CD4-positive, CD25-positive, alpha-beta regulatory T cell (primary cell): ENCODE results near the gene TRIM45. TPM values are rescaled to one million over a fixed set of nuclear protein-coding genes. Genes with fewer than 3 reads are reported as not detected.

ENCODE experiments used
- ATAC-seq, 2 donors: fragments of 150-1000 bp; cut with Tn5 transposase; one replicate each; pipeline ENCODE4 v1.10.0; 2021; ENCODE audit warnings: low read depth in 2 of 2, moderate number of reproducible peaks in 2 of 2, moderate library complexity in 1 of 2
- DNase-seq, 3 donors: peaks; one replicate each; pipeline versions ENCODE4 v3.0.0 to v3.0.0-alpha.2; 2012 to 2022; ENCODE audit warnings: mixed read lengths in 1 of 3
- H3K27ac ChIP-seq: one replicate; pipeline ENCODE4 v1.7.0; 2013; ENCODE audit warnings: mild to moderate bottlenecking, low read length; ENCODE audit not compliant: insufficient read depth, poor library complexity, severe bottlenecking
- H3K27me3 ChIP-seq: one replicate; pipeline ENCODE4 v1.7.0; 2013; ENCODE audit warnings: low read length; ENCODE audit not compliant: control insufficient read depth, insufficient read depth
- H3K36me3 ChIP-seq: one replicate; pipeline ENCODE4 v1.7.0; 2013; ENCODE audit warnings: mild to moderate bottlenecking, low read length, moderate library complexity; ENCODE audit not compliant: control insufficient read depth, insufficient read depth
- H3K4me1 ChIP-seq: 2 replicates; pipeline ENCODE4 v1.7.0; 2013; ENCODE audit warnings: mild to moderate bottlenecking, low read length; ENCODE audit not compliant: insufficient read depth, control insufficient read depth, poor library complexity, severe bottlenecking
- H3K4me3 ChIP-seq: one replicate; pipeline ENCODE4 v1.7.0; 2013; ENCODE audit warnings: low read depth, mild to moderate bottlenecking, low read length, moderate library complexity
- H3K9me3 ChIP-seq, 2 experiments: 1 replicate in 1 of 2; 2 replicates in 1 of 2; pipeline ENCODE4 v1.7.0; 2013; ENCODE audit warnings: low read length in 2 of 2, mild to moderate bottlenecking in 1 of 2, moderate library complexity in 1 of 2; ENCODE audit not compliant: control insufficient read depth in 2 of 2
- H3K27ac Mint-ChIP-seq, 3 donors: one replicate each; pipeline ENCODE4 v1.8.0; 2020 to 2022; ENCODE audit warnings: mild to moderate bottlenecking in 3 of 3, mixed read lengths in 3 of 3, moderate library complexity in 2 of 3
- H3K27me3 Mint-ChIP-seq: one replicate; pipeline ENCODE4 v1.8.0; 2022; ENCODE audit warnings: mild to moderate bottlenecking, mixed read lengths
- H3K36me3 Mint-ChIP-seq: one replicate; pipeline ENCODE4 v1.8.0; 2020; ENCODE audit warnings: mixed read lengths
- H3K4me1 Mint-ChIP-seq, 4 donors: one replicate each; pipeline ENCODE4 v1.8.0; 2020 to 2022; ENCODE audit warnings: mixed read lengths in 4 of 4, mild to moderate bottlenecking in 1 of 4
- H3K4me3 Mint-ChIP-seq, 4 donors: one replicate each; pipeline ENCODE4 v1.8.0; 2020 to 2022; ENCODE audit warnings: mild to moderate bottlenecking in 4 of 4, mixed read lengths in 4 of 4, moderate library complexity in 3 of 4
- H3K9me3 Mint-ChIP-seq, 7 donors: one replicate each; pipeline ENCODE4 v1.8.0; 2020 to 2022; ENCODE audit warnings: mixed read lengths in 7 of 7, mild to moderate bottlenecking in 3 of 7, moderate library complexity in 2 of 7
- polyA plus RNA-seq, 4 donors: library from polyadenylated mRNA; unstranded; fragments of 300-500 nt; fragmentation: Illumina TruSeq; gene quantifications; one replicate each; pipeline ENCODE4 v1.2.3, GENCODE V29; 2021
- total RNA-seq: library from RNA; stranded (reverse); gene quantifications from one replicate; pipeline ENCODE4 v1.2.3, GENCODE V29; 2022

The TRIM45 gene
- total and polyA plus RNA-seq, 5 donors from 2014 or later = 0.05 to 0.84 (median 0.11) TPM; not detected in 1

DNA sequence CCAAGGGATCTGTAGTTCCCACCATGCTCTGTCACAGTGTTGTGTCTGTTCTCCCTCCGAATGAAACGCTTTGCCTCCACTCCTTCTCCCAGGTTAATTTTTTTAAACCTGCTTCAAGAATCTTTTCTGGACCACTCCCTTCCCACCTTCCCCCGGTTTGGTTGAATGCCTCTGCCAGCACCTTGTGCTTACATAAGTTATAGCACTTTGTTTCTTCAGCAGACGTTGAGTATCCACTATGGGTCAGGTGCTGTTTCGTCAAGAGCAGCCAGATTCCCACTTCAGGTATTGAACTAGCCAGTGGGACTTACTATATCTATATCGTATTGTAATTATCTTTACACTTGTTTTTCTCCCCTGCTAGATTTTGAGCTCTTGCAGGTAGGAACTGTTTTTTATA lies 33.9 kb downstream of the TRIM45 start:
- no peaks in the 10 kb centered on the region for H3K9me3 ChIP-seq
- Mint-ChIP-seq H3K4me3 (no peak overlapping the region), H3K36me3 (peaks cover 49% of the 10 kb centered on the region), H3K4me1 (peaks cover 2 to 6% (median 4%) of the 10 kb centered on the region in 4 donors), H3K27ac (peak overlapping the region in 1 of 3 donors; percentile 87), H3K9me3 (no peaks in the 10 kb centered on the region), H3K27me3 (no peaks in the 10 kb centered on the region)
- H3K27ac ChIP-seq = no peak overlapping the region
- no peak overlapping the region for H3K4me3 ChIP-seq
- no peaks in the 10 kb centered on the region for H3K4me1 ChIP-seq
- H3K27me3 ChIP-seq = no peaks in the 10 kb centered on the region
- DNase-seq = no peak
- H3K36me3 ChIP-seq = peaks cover 62% of the 10 kb centered on the region
- no peak for ATAC-seq

DNA sequence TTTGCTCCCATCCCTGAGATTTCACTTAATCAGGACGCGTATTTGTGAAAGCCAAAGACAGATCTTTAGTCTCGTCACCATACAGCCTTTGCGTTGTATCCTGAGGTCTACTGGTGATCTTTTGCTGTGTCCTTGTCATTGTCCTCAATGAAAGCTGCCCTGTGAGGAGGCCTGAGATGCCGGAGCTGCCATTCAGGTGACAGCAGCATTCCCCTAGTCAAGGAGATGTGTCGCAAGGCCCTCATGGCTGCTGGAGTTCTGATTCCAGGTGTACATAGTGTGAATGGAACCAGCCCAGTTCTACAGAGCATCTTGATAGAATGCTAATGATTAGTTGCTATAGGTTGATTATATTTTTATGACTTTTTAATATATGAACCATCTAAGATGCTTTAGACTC lies 37.3 kb downstream of the TRIM45 start:
- H3K4me1 Mint-ChIP-seq = no peaks in the 10 kb centered on the region
- H3K27ac Mint-ChIP-seq = no peak overlapping the region
- H3K36me3 Mint-ChIP-seq = peaks cover 37% of the 10 kb centered on the region
- Histone ChIP-seq H3K27me3 (no peaks in the 10 kb centered on the region), H3K36me3 (peaks cover 63% of the 10 kb centered on the region), H3K9me3 (no peaks in the 10 kb centered on the region), H3K4me1 (no peaks in the 10 kb centered on the region), H3K4me3 (no peak overlapping the region), H3K27ac (no peak overlapping the region)
- no peak overlapping the region for H3K4me3 Mint-ChIP-seq
- no peak for ATAC-seq
- DNase-seq = no peak
- H3K27me3 Mint-ChIP-seq = no peaks in the 10 kb centered on the region
- no peaks in the 10 kb centered on the region for H3K9me3 Mint-ChIP-seq

DNA sequence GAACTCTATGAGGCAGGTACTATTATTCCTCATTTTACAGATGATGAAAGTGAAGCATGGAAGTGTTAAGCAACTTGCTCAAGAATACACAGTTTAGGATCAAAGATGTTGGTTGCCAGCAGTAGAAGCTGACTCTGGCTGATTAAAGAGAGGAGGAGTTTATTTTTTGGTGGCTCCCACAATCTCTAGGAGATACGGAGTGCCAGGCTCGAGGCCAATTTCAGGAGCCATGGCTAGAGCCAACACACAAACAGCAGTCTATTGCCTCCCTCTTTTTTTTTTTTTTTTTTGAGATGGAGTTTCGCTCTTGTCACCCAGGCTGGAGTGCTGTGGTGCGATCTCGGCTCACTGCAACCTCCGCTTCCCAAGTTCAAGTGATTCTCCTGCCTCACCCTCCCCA lies 41.8 kb downstream of the TRIM45 start:
- no peak overlapping the region for H3K4me3 ChIP-seq
- H3K4me1 ChIP-seq = no peaks in the 10 kb centered on the region
- H3K9me3 ChIP-seq = no peaks in the 10 kb centered on the region
- DNase-seq (no peak), ATAC-seq (no peak)
- peaks cover 86% of the 10 kb centered on the region for H3K36me3 ChIP-seq
- peaks cover 0 to 2% (median 0%) of the 10 kb centered on the region in 4 donors for H3K4me1 Mint-ChIP-seq
- H3K27me3 ChIP-seq = no peaks in the 10 kb centered on the region
- H3K27ac Mint-ChIP-seq = peak overlapping the region in 1 of 3 donors; percentile 48
- H3K36me3 Mint-ChIP-seq = peaks cover 53% of the 10 kb centered on the region
- H3K4me3 Mint-ChIP-seq = no peak overlapping the region
- no peaks in the 10 kb centered on the region for H3K9me3 Mint-ChIP-seq
- no peaks in the 10 kb centered on the region for H3K27me3 Mint-ChIP-seq
- no peak overlapping the region for H3K27ac ChIP-seq

DNA sequence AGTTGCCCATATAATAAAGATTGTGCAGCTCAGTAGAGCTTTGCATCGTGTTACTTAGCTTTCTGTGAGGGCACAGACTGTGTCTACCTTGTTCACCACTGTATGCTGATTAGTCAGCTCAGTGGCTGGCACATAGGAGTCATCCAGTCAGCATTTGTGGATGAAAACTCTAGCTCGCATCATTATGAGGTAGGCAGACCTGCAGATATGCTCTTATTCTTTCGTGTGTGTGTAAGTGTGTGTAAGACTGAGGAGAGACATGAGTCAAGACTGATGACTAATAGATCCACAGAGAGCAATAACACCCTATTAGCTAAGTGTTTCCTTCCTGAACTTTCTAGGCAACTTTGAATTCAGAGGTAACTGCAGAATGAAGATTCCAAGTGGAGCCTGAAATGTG lies 44.3 kb downstream of the TRIM45 start:
- Histone ChIP-seq H3K4me1 (no peaks in the 10 kb centered on the region), H3K36me3 (peaks cover 85% of the 10 kb centered on the region), H3K27me3 (no peaks in the 10 kb centered on the region), H3K9me3 (no peaks in the 10 kb centered on the region), H3K4me3 (no peak overlapping the region), H3K27ac (no peak overlapping the region)
- DNase-seq (peak in 1 of 3 donors; percentile 45), ATAC-seq (peak; percentile 82 to 88)
- Mint-ChIP-seq H3K27me3 (no peaks in the 10 kb centered on the region), H3K4me1 (peaks cover 0 to 4% (median under 1%) of the 10 kb centered on the region in 4 donors), H3K9me3 (no peaks in the 10 kb centered on the region), H3K4me3 (no peak overlapping the region), H3K27ac (peak overlapping the region; percentile 31 to 76 (median 47)), H3K36me3 (peaks cover 48% of the 10 kb centered on the region)

DNA sequence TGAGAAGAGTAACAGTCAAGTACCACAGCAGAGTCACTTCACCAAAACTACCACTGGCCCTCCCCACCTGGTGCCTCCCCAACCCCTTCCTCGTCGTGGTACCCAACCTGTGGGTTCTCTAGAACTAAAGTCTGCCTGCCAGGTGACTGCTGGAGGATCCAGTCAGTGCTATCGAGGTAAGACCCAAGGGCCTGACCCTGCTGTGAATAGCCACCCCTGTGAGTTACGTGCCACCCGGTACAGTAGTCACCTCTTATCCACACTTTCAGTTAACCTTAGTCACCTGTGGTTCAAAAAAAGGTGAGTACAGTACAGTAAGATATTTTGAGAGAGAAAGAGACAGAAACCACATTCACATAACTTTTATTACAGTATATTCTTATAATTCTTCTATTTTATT lies 44.9 kb downstream of the TRIM45 start:
- H3K4me1 ChIP-seq = no peaks in the 10 kb centered on the region
- Mint-ChIP-seq H3K4me3 (peak overlapping the region in 1 of 4 donors; percentile 11), H3K27me3 (no peaks in the 10 kb centered on the region), H3K27ac (no peak overlapping the region), H3K4me1 (peaks cover 0 to 5% (median 2%) of the 10 kb centered on the region in 4 donors), H3K36me3 (peaks cover 49% of the 10 kb centered on the region), H3K9me3 (no peaks in the 10 kb centered on the region)
- peaks cover 79% of the 10 kb centered on the region for H3K36me3 ChIP-seq
- DNase-seq (no peak), ATAC-seq (no peak)
- no peaks in the 10 kb centered on the region for H3K9me3 ChIP-seq
- no peak overlapping the region for H3K27ac ChIP-seq
- no peak overlapping the region for H3K4me3 ChIP-seq
- no peaks in the 10 kb centered on the region for H3K27me3 ChIP-seq

DNA sequence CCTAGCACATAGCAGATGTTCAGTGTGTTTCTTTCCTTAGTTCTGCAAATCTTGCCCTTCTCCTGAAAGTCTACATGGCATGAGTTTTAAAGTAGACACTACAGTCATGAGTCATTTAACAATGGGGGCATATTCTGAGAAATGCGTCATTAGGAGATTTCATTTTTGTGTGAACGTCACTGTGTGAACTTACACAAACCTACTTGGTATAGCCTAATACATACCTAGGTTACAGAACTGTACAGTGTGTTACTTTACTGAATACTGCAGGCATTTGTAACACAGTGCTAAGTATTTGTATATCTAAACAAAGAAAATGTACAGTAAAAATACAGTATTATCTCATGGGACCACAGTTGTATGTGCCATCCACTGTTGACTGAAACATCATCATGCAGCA lies 51.4 kb downstream of the TRIM45 start:
- peak; percentile 48 to 56 for ATAC-seq
- no peak overlapping the region for H3K4me3 Mint-ChIP-seq
- peak in 1 of 3 donors; percentile 42 for DNase-seq
- H3K4me1 ChIP-seq = no peaks in the 10 kb centered on the region
- no peak overlapping the region for H3K27ac Mint-ChIP-seq
- no peaks in the 10 kb centered on the region for H3K27me3 ChIP-seq
- no peaks in the 10 kb centered on the region for H3K9me3 ChIP-seq
- no peaks in the 10 kb centered on the region for H3K27me3 Mint-ChIP-seq
- peaks cover 36% of the 10 kb centered on the region for H3K36me3 Mint-ChIP-seq
- H3K4me1 Mint-ChIP-seq = peaks cover 24 to 46% (median 38%) of the 10 kb centered on the region in 4 donors
- no peak overlapping the region for H3K4me3 ChIP-seq
- no peaks in the 10 kb centered on the region for H3K9me3 Mint-ChIP-seq
- no peak overlapping the region for H3K27ac ChIP-seq
- peaks cover 15% of the 10 kb centered on the region for H3K36me3 ChIP-seq

DNA sequence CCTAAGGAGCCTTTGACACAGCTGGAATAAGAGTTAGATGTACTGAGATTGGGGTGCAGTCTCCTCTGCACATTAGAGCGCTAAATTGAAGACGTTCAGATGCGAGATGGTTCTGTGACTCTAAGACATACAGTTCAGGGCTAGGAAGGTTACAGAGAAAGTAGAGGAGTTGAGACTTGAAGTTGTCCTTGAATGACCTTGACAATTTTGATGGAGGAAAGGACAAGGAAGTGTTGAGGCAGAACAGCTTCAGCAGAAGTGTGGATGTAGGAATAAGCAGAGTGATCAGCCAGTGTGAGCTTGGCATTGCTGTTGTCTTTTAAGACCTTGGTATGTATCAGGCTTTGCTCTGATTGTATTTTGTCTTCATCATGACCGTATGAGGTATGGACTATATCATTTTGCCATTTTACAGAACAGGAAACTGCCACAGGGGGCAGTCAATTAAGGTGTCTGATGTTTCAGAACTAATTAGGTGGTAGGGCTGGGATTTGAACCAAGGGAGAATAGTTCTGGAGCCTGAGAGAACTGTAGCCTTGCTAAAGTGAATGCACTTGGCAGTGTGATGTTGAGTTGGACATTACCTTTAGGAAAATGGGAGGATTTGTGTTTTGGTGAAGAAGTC lies 52.2 kb downstream of the TRIM45 start:
- H3K27ac ChIP-seq = no peak overlapping the region
- peak overlapping the region; percentile 16 for H3K4me3 ChIP-seq
- H3K27ac Mint-ChIP-seq = peak overlapping the region; percentile 22 to 68 (median 39)
- peaks cover 9% of the 10 kb centered on the region for H3K36me3 ChIP-seq
- no peak for ATAC-seq
- no peaks in the 10 kb centered on the region for H3K27me3 Mint-ChIP-seq
- peaks cover 24 to 49% (median 43%) of the 10 kb centered on the region in 4 donors for H3K4me1 Mint-ChIP-seq
- H3K4me3 Mint-ChIP-seq = peak overlapping the region in 1 of 4 donors; percentile 17
- peaks cover 6% of the 10 kb centered on the region for H3K4me1 ChIP-seq
- no peaks in the 10 kb centered on the region for H3K9me3 ChIP-seq
- peak in 1 of 3 donors; percentile 32 for DNase-seq
- no peaks in the 10 kb centered on the region for H3K9me3 Mint-ChIP-seq
- no peaks in the 10 kb centered on the region for H3K27me3 ChIP-seq
- H3K36me3 Mint-ChIP-seq = peaks cover 28% of the 10 kb centered on the region

DNA sequence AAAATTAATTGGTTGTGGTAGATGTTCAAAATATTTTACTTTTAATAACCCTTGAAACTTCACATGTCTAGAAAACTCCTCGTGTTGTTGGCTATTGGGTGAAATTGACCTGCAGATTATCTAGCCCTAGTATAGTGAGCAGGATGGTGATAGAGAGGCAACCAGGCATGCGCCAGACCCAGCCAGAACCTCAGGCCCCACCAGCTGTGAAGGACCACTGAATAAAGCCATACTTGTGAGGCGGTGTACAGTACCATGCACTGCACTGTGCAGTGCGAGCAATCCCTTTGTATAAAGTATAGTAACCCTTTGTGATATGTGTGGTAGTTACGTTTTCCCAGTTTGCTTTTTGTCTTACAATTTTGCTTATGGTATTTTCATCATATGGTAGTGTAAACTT lies 53.0 kb downstream of the TRIM45 start:
- Mint-ChIP-seq H3K4me3 (no peak overlapping the region), H3K4me1 (peaks cover 30 to 53% (median 50%) of the 10 kb centered on the region in 4 donors), H3K36me3 (peaks cover 31% of the 10 kb centered on the region), H3K9me3 (no peaks in the 10 kb centered on the region), H3K27me3 (no peaks in the 10 kb centered on the region), H3K27ac (no peak overlapping the region)
- Histone ChIP-seq H3K27me3 (no peaks in the 10 kb centered on the region), H3K9me3 (no peaks in the 10 kb centered on the region), H3K36me3 (peaks cover 4% of the 10 kb centered on the region), H3K4me1 (peaks cover 9% of the 10 kb centered on the region), H3K4me3 (no peak overlapping the region), H3K27ac (no peak overlapping the region)
- ATAC-seq = no peak
- DNase-seq = no peak
